IPS-NIHi7 (cell line): ENCODE results near the gene RAD51AP1.
A peak's percentile ranks its signal among the peaks of the same experiment; 100 is the strongest.

Experiments
- DNase-seq: peaks from one replicate; pipeline ENCODE4 v3.0.0; 2012; ENCODE audit warnings: mixed read lengths; ENCODE audit errors: extremely low spot score

RAD51AP1 gene

DNA sequence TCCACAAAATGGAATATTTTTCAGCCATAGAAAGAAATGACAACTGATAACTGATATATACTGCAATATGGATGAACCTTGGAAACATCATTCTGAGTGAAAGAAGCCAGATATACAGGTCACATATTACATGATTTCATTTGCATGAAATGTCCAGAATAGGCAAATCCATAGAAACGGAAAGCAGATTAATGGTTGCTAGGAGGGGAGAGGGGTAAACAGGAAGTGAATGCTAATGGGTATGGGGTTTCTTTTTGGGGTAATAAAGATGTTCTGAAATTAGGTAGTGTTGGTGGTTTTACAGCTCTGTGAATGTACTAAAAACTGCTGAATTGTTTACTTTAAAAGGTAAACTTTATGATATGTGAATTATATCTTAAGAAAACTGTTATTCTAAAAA, 6.5 kb downstream of the RAD51AP1 start:
- no peak for DNase-seq

DNA sequence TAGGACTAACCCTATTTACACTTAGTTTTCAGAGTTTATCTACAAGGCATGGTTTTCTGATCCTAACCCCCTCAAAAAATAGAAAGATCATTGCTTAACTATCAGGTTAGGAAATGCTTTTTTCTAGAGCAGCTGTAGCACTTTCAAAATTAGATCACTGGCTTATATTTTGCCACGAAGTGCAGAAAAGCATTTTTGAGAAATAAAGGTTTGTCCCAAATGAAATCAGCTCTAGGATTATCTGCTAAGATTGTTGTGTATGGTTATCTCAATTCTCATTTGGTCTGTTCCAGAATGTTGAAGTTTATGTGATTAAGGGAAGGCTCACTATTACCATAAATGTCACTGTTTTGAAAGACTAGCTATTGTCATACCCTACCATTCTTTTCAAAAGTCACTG, 13.5 kb downstream of the RAD51AP1 start:
- DNase-seq, result no peak

DNA sequence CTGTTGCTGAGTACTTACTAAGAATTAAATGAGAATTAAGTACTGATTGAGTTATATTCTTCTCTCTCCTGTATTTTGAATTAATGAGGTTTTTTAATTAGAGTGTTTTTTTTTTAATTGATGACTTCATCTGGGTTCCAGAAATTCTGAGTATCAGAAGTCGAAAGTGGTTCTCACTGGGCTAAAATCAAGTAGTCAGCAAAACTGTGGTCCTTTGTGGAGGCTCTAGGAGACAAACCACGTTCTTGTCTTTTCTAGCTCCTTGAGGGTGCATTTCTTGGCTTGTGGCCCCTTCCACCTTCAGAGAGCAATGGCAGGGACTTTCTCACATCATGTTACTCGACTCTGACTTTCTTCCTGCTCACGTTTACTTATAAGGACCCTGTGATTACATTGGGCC, 15.3 kb downstream of the RAD51AP1 start:
- DNase-seq, result no peak

DNA sequence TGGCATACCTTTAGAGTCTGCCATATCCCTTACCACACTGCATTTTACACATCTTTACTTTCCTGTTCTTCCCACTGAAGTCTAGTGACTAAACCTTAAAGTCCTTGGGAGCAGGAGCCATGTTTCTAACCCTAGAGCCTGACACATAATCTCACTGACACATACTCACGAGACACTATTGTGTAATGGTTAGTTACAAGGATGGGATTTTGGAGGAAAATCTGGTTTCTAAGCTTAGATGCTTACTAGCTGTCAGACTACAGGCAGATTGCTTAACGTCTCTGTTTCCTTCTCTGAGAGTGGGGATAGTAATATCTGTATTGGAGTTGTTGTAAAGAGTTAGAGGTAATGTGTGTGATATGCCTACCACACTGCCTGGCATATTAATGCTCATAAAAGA, 17.1 kb downstream of the RAD51AP1 start:
- no peak for DNase-seq

- DNase-seq, result no peak
Measured at GRCh38 chr12:4556735-4557530, 18.2 kb downstream of the RAD51AP1 start.

DNA sequence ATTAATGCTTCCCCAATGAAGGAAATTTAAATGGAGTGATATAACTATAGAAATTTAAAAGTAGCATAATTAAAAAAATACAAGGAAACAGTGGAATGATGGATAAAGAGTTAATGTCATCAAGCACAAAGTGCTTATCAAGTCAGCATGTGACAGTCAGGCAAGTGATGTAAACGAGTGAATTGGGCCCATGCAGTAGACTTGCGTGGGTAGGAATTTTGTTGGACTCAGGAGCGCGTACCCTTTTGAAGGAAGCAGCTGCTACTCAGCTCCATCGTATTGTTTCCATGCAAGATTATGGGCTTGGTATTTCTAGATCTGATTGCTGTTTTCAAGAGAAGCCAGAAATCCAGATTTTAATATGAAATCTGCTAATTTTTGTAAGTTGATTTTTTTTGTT, 18.9 kb downstream of the RAD51AP1 start:
- no peak for DNase-seq

DNA sequence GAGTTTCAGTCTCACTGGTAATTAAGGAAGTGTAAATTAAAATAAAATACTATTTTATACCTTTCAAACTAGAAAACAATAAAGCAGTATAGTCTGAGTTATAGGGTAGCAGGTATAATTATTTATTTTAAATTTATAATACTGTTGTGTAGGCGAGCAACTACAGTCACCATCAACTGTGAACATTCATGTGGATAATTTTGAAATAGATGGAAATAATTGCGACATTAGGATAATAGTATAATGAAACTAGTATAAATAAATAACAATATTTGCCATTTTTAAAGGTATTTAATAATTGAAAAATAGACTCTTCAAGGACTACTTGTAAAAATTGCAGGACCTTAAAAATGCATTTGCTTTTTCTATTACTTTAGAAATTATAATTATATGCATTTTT, 19.5 kb downstream of the RAD51AP1 start:
- DNase-seq, result no peak

- DNase-seq, result peak; percentile 97
Measured at GRCh38 chr12:4562034-4562657, 23.5 kb downstream of the RAD51AP1 start, which contains the start of gene DYRK4. Gene DYRK4, plus strand, starts transcription at chr12:4562208. Its CDS starts 38 bp downstream, at chr12:4562246.

DNA sequence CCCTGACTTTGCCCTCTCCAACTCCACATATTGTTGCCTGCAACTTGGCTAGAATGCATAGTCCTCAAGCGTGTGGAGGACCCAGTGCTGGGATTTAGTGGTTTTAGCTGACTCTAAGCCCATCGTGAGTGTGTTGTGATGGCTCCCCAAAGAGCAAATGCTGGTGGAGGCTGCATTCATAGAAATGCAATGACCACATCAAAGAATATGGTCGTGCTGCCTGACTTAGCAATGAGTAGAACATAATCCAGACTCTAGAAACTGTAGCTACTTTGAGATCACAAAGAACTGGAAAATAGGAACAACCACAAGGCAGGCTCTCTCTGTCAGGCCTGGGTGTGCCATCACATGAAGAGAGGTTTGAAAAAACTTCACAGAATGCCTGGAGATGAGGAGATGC, 24.6 kb downstream of the RAD51AP1 start:
- DNase-seq, result no peak

DNA sequence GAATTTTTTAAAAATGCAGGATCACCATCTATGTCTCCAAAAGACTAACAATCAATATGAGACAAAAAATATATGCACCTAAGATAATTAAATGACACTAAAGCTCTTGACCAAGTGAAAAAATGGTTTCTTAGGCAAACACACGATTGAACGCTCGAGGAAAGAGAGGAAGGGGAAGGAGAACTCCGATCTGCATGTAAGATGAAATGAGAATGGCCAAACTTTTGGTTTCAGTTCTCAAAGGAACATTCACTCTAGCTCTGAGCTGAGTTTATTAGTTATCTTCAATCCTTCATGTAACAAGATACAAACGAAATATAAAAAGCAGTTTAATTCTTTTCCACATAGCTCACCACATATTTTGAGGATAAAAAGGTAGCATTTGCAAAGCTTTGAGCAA, 26.1 kb downstream of the RAD51AP1 start:
- DNase-seq, result no peak

DNA sequence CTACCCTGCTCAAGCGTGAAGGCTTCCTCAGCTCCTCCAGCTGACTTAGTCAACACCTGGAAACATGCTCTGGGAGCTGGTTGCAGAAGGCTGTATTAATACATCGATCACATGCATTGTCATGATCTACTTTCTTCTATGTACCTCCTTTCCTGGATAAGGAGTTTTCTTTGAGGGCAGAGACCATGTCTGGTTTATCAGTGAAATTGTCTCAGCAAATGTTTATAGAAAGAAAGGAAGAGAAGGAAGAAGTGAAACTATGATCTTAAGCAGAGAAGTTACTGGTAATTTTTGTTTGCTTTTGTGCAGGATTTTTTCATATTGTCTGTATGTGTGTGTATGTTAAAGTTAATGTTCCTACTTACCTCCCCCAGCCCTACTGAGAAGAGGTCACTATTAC, 27.8 kb downstream of the RAD51AP1 start:
- no peak for DNase-seq

- no peak for DNase-seq
Measured at GRCh38 chr12:4567073-4567881, 28.6 kb downstream of the RAD51AP1 start.

GRCh38 chr12:4569261-4569660, 30.6 kb downstream of the RAD51AP1 start:
- DNase-seq, result no peak

- DNase-seq, result no peak
Measured at GRCh38 chr12:4572680-4573079, 34.0 kb downstream of the RAD51AP1 start.

DNA sequence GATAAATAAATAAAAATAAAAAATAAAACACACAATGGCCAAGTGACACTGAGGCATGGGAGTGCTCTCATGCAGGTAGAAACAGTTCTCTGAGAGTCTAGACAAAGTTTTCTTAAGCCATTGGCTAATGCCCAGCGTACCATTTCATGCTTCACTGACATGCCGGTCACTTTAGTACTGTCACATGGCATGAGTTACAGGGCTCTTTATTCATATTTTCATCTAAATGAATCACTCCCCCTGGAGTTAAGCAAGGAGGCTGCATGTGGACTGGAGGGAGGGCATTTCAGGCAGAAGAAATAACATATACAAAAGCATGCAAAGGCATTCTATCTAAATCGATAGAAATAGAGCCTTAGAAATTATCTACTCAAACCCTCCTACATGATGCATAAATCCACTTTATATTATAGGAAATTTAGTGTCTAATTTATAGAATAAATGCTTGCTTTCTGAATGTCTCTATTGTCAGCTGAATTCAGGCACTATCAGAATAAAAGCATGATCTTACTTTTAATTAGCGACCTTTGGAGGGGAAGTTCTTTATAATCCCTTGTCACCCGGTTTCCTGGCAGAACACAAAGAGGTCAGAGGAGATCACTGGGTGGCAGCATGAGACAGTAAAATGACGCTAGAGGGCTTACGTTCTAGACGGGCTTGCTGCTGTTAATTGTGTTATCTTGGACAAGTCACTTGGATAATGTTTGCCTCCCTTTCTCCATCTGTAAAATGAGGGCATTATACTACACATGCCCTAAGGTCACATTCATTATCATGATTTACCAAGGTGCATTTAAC, 40.8 kb downstream of the RAD51AP1 start:
- DNase-seq, result peak; percentile 50

- no peak for DNase-seq
Measured at GRCh38 chr12:4580281-4580688, 41.6 kb downstream of the RAD51AP1 start.

DNA sequence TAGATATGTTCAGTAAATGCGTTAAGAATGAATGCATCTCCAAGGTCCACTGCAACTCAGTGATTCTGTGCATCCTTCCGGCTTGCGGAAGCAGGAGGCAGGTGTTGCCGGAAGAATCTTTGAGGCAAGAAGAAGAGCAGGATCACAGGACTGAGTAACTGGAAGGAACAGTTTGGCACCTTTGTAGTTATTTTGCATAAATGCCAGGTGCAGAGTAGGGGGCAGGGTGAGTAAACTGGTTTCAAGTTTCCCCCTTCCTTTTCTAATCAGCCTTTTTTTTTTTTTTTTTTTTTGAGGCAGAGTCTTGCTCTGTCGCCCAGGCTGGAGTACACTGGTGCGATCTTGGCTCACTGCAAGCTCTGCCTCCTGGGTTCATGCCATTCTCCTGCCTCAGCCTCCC, 45.6 kb downstream of the RAD51AP1 start:
- DNase-seq, result no peak

DNA sequence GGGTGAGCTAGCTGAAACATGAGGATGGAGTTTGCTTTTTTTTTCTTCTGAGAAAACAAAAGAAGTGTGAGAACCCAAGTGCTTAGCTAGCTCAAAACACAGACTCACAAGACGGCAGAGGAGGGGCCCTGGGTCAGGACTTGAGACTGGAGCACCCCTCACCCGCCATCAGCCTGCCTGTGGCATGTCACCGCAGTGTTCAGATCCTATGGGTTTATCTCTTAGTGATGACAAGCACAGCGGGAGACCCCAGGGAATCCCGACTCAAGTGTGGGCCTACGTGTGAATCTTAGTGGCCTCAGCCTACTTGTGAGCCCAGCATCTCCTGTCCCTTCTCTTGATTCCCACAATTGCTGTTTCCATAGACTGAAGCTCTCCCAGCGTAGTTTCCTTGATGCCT, 46.2 kb downstream of the RAD51AP1 start:
- no peak for DNase-seq

- no peak for DNase-seq
Measured at GRCh38 chr12:4586500-4586899, 47.8 kb downstream of the RAD51AP1 start.

GRCh38 chr12:4587108-4587507, 48.4 kb downstream of the RAD51AP1 start:
- DNase-seq, result peak; percentile 70

GRCh38 chr12:4588916-4589315, 50.2 kb downstream of the RAD51AP1 start:
- DNase-seq, result no peak

DNA sequence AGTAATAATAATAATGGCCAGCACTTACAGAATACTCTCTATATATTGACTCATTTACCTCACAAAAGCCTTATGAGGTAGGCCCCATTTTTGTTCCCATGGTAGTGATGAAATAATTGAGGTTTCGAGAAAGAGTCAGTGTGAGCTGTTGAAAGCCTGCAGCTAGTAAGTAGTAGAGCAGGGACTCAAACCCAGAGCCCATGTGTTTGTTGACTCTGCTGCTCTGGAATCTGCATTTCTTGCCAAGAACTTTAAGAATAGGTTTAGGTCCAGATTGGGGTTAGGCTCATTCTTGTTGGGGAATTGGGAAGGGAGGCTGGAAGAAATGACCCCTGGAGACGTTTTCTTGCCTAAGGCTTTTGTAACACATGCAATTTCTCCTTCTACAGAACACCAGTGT, 51.3 kb downstream of the RAD51AP1 start:
- no peak for DNase-seq
